ENCODE data around the gene CITED4. TPM values are rescaled to one million over a fixed set of nuclear protein-coding genes. Genes with fewer than 3 reads are reported as not detected.

Gene CITED4
- total RNA-seq, 1 experiment from 2014 or later = 10.6 TPM

GRCh38 chr1:40886318-40887011 lies 24.3 kb upstream of the CITED4 start:
- H3K9me2 ChIP-seq (replicated peaks; ENCODE audit: low read length) = no peaks in the 10 kb centered on the region
- no peak overlapping the region for H3K4me3 ChIP-seq (ENCODE audit: low read length)
- BruUV-seq (replicated peaks) = no TSS peak
- intact Hi-C loops (cut with micrococcal nuclease) = no loop called here
- ChIA-PET POLR2A (ENCODE audit: unreplicated experiment) (no interaction called here), CTCF (no interaction called here)
- H3K36me3 ChIP-seq (ENCODE audit: low read depth, low read length) = no peaks in the 10 kb centered on the region
- H3K4me2 ChIP-seq (ENCODE audit: low read length) = no peak overlapping the region
- H3K27me3 ChIP-seq (ENCODE audit: low read length) = no peaks in the 10 kb centered on the region
- TF ChIP-seq CTCF (conservative IDR thresholded peaks at IDR 0.05; ENCODE audit: low read depth, low read length) = no peak
- TF ChIP-seq EZH2 (IDR thresholded peaks at IDR 0.05; ENCODE audit: low read length, unreplicated experiment) = no peak
- TF ChIP-seq EZH2phosphoT487 (IDR thresholded peaks at IDR 0.05; ENCODE audit: borderline replicate concordance, low read length) = no peak
- H3K4me1 ChIP-seq (ENCODE audit: insufficient read depth, low read length) = no peaks in the 10 kb centered on the region
- ATAC-seq = no peak
- H3K9me3 ChIP-seq (ENCODE audit: low read length) = no peaks in the 10 kb centered on the region
- no peaks in the 10 kb centered on the region for H4K20me1 ChIP-seq (ENCODE audit: low read length)
- H3K9ac ChIP-seq (ENCODE audit: low read length) = no peak overlapping the region
- no peaks in the 10 kb centered on the region for H3K79me2 ChIP-seq (ENCODE audit: low read length)
- no peak overlapping the region for H3K27ac ChIP-seq (ENCODE audit: low read length)
- H3F3A ChIP-seq (ENCODE audit: low read length, unreplicated experiment) = no peaks in the 10 kb centered on the region
- H2AFZ ChIP-seq (ENCODE audit: low read length) = no peak overlapping the region
- DNase-seq = no peak

- no peaks in the 10 kb centered on the region for H3K9me2 ChIP-seq (replicated peaks; ENCODE audit: low read length)
- no peaks in the 10 kb centered on the region for H3F3A ChIP-seq (ENCODE audit: low read length, unreplicated experiment)
- DNase-seq (no peak), ATAC-seq (no peak)
- POLR2A ChIA-PET (ENCODE audit: unreplicated experiment) = no interaction called here
- H4K20me1 ChIP-seq (ENCODE audit: low read length) = no peaks in the 10 kb centered on the region
- intact Hi-C loops (cut with micrococcal nuclease) = no loop called here
- H2AFZ ChIP-seq (ENCODE audit: low read length) = no peak overlapping the region
- TF ChIP-seq CTCF (conservative IDR thresholded peaks at IDR 0.05; ENCODE audit: low read depth, low read length) (no peak), EZH2 (IDR thresholded peaks at IDR 0.05; ENCODE audit: low read length, unreplicated experiment) (no peak), EZH2phosphoT487 (IDR thresholded peaks at IDR 0.05; ENCODE audit: borderline replicate concordance, low read length) (no peak)
- no peaks in the 10 kb centered on the region for H3K9me3 ChIP-seq (ENCODE audit: low read length)
- H3K4me2 ChIP-seq (ENCODE audit: low read length) = no peak overlapping the region
- no peaks in the 10 kb centered on the region for H3K4me1 ChIP-seq (ENCODE audit: insufficient read depth, low read length)
- no peak overlapping the region for H3K4me3 ChIP-seq (ENCODE audit: low read length)
- no peak overlapping the region for H3K27ac ChIP-seq (ENCODE audit: low read length)
- H3K79me2 ChIP-seq (ENCODE audit: low read length) = no peaks in the 10 kb centered on the region
- BruUV-seq (replicated peaks) = no TSS peak
- CTCF ChIA-PET = no interaction called here
- no peak overlapping the region for H3K9ac ChIP-seq (ENCODE audit: low read length)
- no peaks in the 10 kb centered on the region for H3K36me3 ChIP-seq (ENCODE audit: low read depth, low read length)
- H3K27me3 ChIP-seq (ENCODE audit: low read length) = no peaks in the 10 kb centered on the region
These were observed 22.1 kb upstream of the CITED4 start for GRCh38 chr1:40884055-40884795.

Measured in PC-3 (cell line).